HG03520 (cell line): ENCODE measurements around the gene MPRIP.

Source experiments
- ATAC-seq: cut with Tn5 transposase; IDR thresholded peaks from one replicate; pipeline ENCODE4 v1.9.1; 2021; ENCODE audit warnings: mild to moderate bottlenecking, moderate library complexity; ENCODE audit not compliant: unreplicated experiment

MPRIP gene

DNA sequence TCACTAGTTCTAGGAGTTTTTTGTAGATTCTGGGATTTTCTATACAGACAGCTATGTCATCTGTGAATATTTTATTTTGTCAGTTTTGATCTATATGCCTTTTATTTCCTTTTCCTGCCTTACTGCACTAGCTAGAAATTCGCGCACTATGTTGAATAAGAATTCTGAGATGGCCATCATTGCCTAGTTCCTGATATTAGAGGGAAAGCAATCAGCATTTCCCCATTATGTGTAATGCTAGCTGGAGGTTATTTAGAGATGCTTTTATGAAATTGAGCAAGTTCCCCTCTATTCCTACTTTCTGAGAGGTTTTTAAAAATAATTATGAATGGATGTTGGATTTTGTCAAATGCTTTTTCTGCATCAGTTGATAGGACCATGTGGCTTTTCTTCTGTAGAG is 23.8 kb downstream of the MPRIP start:
- no peak for ATAC-seq

DNA sequence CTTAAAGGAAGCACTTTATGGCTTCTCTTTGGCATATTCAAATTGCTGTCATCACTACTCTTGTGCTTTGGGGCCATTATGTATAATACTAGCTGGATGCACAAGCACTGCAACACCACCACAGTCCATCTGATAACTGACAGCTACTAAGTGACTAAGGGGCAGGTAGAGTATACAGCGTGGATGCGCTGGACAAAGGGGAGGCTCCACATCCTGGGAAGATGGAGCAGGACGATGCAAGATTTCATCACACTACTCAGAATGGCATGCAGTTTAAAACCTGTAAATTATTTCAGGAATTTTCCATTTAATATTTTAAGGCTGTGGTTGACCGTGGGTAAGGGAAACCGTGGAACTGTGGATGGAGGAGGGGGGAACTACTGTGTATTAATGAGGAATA is 25.0 kb downstream of the MPRIP start:
- no peak for ATAC-seq

DNA sequence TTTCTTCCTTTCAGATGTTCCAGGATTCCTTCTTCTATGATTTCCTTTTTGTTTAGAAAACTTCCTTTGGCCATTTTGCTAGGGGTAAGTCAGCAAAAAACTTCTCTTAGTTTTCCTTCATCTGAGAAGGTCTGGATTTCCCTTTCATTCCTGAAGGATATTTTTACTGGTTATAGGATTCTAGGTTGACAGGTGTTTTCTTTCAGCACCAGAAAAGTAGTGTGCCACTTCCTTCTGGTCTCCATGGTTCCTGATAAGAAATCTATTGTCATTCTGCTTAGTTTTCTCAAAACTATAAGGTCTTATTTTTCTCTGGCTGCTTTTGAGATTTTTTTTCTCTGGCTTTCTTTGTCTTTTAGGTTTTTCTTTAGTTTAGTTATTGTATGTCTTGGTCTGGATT is 27.6 kb downstream of the MPRIP start:
- ATAC-seq: no peak

DNA sequence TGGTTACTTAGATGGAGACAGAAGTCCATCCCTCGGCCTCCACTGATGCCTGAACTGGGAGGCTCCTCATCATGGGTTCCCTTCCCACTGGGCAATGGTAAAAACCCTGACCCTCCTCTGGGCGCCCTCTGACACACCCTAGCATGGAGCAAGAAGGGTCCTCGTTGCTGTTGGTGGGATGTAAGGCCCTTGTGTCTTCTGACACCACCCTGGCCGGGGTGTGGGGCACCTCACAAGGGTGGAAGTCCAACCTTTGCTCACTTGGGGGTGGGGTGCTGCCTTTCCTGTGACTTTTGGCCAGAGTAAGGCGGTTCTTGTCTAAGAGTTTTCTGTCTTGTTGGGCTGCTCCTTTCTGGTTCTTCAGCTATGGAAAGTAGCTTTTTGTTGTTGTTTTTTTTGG is 28.7 kb downstream of the MPRIP start:
- no peak for ATAC-seq

DNA sequence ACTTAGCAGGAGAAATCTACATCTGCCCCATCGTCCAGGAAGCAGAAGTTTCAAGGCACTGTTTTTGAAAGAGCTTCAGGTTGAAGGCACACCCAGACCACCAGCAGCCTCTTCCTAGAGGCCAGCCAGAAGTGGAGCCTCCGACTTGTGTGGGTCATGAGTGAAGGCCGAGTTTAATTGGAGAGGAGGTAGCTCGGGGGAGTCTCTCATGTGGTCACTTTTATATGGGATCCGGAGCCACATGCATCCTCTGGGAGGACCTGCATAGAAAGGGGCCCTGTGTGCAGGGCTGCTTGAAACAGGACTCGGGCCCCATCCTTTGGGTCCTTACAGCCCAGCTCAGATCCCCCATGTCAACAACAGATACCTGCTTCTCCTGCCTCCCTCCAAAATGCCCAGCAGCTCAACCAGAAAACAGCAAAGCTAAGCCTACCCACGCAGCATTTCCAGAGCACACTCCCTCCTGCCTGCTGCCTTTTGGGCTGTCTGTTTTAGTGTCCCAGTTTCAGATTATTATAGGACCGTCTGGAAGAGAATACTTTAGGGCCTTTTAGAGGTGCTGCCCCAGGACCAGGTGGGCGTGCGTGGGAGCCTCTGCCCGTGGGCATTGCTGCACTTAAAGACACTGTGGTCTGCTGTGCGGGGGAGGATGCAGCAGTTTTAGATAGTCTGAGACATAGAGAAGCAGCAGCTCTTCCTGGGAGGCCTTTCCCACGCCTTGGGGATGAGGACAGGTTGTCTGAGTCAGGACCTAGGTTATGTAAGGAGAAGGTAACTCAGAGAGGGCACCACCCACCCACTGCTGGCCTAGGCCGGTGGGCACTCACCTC is 29.5 kb downstream of the MPRIP start:
- ATAC-seq: no peak

DNA sequence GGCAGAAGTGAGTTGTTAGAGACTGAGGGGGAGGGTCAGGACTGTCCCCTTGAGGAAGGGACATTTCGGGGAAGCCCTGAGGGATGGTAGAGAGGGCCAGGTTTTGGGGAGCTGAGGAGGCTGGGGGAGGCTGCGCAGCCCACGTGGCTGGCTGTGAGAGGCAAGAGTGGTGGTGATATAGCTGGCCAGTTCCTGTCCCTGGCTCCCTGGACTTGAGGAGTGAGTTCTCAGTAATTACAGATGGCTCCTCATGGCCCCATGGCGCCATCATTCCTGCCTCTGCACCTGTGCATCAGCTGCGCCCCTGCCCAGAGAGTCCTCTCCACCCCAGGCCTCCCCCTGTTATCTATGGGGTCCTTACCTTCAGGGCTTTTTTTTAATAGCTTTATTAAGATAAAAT is 30.3 kb downstream of the MPRIP start:
- no peak for ATAC-seq

DNA sequence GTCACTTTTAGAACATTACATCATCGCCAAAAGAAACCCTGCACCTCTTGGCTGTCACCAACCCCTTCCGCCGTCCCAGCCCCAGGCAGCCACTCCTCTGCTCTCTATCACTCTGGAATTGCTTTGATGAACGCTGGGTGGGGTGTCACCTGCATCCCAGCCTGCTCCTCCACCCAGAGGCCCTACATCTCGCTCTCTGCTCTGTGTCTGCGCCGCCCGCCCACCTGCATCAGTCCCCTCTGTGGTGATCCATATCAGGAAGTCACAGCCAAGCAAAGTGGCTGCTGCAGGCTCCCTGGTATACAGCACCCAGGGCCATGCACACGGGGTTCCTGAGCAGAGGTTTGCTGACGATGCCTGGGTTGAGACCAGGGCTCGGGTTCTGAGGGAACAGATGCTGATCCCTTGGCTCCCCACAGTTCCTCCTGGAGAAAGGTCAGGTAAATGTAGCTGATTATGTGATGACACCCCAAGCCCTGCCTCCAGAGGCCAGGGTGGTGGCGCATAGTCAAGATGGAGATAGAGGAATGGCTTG is 30.8 kb downstream of the MPRIP start:
- no peak for ATAC-seq

DNA sequence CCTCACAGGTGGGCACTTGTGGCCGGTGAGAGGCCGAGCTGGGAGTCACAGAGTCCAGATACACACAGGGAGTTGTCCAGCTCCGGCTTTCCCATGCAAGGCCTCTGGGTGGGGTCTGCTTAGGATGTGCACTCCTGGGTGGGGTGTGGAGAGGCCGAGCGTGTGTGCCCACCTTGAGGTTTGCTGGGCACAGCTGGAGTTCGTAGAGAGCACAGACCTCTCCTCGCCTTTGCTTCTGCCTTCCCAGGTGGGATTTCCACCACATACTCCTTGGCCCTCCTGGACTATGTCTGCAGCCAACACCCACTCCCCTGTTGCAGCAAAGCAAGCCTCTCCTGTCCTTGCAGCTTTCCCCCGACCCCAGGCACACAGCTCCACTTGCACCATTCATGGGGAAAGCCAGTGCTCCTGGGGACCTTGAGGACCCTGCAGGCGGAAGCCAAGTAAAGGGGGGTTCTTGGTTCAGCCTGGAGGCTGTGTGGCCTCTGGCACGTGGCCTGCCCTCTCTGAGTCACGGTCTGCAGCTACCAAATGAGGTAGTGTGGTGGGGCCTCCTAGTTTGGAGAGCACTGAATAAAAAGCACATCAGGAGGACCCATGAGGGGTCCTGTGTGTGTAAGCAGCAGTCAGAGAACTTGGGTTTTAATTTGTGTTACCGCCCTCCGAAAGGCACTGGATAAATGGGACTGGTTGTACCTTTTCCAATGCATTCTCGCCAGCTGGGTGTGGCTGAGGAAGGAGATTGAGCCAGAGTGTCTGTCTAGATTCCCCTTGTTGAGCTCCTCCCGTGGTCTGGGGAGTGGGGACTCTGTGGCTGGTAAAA is 31.5 kb downstream of the MPRIP start:
- ATAC-seq: no peak

DNA sequence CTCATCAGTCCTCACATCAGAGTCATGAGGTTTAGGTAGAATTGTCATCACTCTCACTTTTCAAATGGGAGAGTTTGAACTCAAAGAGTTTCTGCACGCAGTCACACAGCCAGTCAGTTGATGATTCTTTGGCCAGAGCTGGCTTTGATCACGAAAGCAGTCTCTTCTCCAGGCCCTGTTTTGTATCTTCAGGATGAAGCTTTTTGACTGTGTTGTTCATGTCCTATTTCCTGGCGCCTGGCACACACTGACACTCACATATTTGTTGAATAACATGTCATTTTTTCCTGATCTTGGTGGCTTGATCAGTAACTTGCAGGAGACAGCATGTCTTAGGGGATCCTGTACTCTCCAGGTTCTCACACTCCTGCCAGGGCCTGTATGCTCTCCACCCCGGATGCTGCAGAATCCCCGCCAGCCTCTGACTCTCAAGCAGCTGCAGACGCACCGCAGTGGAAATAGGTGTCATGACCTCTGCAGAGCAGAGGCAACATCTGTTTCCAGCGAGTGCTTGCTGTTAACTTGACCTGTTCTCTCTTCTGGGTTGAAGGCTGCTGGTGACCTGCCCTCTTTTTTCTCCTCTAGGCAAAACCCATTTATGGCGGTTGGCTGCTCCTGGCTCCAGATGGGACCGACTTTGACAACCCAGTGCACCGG is 33.0 kb downstream of the MPRIP start:
- ATAC-seq: no peak

DNA sequence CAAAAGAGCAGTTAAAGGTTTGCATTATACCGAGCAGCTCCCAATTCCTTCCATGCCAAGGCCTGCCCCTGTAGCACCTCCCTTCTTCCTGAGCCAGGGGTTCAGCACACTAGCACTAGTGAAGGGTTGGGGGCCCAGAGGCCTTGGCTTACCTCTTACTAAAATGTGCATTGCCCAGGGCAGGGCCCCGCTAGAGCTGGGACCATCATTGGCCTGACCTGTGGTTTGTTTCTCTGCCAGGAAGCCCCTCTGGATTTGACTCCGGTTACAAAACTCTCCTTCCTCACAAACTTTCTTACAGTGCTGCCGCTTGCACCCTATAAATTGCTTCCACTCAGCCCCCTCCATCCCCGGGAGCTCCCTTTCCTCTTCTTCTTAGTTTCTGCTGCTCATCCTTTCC is 33.8 kb downstream of the MPRIP start:
- ATAC-seq: no peak

DNA sequence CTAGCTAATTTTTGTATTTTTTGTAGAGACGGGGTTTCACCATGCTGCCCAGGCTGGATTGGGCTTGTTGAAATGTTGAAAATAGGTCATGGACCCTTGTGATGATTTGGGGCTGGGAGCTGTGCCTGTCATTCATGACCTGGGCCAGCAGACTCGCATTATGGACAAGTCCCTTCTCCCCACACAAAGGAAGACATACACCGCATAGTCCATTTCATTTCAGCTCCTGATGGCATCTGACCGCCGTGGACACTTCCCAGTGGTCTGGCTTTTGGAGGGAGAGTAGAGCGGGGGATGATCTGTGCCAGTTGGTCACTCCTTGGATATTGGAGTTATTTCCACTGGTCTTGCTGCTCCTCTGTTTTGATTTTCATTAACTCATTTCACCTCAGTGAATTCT is 34.8 kb downstream of the MPRIP start:
- ATAC-seq: no peak

DNA sequence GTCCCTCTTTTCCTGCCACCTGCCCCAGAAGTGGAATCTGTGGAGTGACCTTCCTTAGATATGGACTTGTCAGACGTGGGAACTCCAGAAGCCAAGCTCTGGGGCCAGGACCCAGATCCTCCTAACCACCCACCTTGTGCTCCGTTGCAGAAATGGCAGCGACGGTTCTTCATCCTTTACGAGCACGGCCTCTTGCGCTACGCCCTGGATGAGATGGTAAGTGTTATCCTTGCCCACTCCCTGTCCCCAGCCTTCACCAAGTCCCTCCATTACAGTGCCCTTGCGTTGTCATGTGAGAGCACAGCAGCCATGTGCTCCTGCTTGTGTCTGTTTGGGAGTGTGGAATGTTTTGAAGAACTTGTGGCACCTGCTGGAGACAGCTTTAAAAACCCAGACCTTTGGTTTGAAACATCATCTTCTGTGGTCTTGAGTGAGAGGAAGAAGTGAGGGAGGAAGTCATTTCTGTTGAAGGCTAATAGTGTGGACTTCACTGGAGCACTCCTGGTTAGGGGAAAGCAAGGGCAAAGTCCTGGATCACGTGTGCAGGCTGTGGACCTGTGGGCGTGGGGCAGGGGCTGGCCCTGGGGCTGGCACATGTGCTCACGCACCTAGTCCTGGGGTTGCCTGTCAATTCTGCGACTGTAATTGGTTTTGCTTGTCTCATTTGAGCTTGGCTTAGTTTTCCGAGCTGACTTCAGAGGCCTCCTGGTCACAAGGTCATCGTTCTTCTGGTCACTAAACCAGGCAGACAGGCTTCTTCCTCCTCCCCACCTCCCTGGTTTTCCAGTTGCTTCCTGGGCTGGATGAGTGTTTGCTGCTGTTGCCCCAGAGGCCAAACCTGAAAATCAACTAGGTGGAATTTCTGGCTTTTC is 35.8 kb downstream of the MPRIP start:
- no peak for ATAC-seq

DNA sequence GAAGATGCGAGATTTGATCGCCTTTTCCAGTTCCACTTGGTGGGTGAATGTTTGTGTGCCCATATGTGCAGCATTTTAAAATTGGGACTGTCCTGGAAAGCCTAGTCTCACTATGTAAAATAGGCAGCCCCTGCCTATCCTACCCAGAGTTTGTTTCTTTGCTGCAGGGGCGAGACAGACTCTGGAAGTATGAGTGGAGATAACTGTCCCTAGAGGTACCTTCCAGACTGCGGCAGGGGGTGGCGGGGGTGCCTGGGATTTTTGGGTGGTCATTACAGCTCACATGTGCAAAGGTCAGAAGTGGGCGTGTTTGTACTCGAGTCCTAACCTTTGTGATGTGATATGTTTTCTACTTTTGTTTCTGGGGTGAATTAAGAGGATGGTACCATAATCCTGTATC is 36.6 kb downstream of the MPRIP start:
- ATAC-seq: no peak

DNA sequence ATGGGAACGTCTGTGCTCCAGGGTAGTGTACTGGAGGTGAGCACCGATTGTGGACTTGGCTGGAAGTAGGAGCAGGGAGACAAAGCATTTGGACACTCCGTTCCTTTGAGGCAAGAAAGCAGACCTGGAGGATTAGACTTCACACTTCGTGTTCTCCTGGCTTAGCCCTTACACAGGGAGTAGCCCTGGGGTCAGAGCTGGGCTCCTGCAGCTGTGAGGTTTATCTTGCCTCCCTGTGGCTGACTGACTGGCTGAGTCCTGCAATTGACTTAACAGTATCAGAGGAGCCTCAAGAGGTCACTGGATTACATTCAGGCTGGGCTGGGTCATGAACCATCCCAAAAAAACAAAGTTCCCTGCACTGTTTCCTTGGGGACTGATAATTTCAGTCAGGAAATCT is 37.1 kb downstream of the MPRIP start:
- no peak for ATAC-seq

DNA sequence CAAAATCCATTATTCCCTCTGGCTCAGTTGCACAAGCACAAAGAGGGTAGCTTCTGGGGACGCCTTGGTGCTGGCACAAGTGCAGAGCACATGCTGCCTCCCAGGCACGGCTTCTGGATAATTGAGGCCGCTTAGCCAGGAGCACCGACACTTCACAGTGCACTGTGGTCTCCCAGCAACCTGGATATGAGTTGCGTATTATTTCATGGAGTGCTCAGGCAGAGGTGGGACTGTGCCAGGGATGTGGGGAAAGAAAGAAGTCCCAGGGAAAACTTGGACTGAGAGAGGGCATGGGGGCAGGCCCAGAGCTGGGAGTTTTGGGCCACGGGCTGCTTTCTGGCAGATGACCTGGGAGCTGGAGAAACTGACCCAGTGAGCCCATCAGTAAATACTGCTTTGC is 37.5 kb downstream of the MPRIP start:
- no peak for ATAC-seq

DNA sequence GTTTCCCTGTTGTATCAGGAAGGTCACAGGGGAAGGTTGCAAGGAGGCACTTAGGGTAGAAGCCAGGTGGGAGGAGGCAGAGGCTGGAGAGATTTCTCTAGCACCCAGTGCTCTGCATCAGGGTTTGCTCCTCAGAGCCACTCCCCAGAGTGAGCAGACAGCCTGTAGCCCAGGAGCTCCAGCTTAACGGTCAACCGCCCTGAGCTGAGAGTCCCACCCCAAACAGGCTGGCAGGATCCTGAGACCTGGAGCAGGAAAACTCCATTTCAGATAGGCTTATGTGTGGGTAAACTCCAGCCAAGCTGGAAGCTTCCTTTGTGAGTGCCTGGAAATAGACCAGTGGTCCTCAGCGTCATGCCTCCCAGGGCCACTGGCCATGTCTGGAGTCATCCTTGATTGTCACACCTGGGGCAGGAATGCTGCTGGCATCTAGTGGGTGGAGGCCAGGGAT is 37.9 kb downstream of the MPRIP start:
- ATAC-seq: no peak

DNA sequence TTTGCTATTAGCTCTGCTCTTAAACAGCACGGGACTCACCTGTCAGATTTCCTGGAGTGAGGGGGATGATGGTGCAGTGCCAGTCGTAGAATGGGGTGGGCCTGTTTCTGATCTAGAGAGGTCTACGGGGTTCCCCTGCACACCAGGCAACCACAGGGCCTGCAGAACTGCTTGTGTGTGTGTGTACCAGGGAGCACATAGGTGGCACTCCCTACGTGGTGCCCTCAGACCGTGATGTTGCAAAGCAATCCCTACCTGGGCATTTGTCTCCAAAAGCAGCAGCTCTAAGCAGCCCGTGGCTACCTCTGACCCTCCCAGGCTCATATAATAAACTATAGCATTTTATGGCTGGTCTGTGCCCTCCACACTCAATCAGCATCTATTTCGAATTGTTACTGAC is 38.5 kb downstream of the MPRIP start:
- ATAC-seq: no peak

DNA sequence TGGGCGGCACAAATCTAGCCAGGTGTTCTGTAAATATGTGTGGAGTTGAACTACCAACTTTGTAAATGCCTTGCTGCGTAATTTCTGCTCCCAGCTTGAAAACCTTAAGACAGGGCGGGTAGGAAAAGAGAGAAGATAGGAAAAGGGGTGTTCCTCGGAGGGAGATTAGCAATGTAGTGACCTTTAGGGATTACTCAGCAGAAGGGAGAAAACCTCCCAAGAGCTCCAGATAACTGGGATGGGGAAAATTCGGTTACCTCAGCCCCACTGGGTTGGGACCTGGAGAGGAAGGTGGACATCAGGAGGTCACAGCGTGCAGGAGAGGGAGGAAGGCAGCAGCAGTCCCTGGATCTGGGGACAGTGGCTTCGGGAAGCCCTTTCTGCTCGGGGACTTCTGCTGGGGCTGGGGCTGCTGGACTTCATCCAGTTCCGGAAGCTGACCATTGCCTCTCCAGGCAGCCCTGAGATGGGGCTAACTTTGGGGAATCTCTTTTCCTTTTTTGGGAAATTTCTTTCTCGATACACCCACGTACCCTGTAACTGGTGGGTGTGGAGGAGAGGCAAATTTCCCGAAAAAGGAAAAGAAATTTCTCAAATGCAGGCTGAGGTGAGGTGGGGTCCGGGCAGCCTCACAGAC is 39.2 kb downstream of the MPRIP start:
- ATAC-seq: no peak

DNA sequence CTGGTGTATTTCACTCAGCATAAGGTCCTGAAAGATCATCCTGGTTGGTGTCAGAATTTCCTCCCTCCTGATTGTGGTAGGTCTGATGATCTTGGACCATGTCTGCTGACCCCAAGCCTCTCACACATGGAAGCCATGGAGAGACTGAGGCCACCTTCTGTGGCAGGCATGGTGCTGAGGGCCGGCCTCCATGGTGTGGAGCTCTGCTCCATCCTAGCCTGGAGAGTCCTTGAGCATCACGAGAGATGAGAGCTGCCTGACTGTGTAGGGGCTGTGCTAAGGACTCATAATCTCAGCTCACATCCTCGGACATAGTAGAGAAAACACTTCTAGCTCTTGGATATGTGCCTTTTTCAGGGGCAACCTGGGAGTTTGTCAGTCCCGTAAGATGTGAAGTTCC is 40.6 kb downstream of the MPRIP start:
- no peak for ATAC-seq

DNA sequence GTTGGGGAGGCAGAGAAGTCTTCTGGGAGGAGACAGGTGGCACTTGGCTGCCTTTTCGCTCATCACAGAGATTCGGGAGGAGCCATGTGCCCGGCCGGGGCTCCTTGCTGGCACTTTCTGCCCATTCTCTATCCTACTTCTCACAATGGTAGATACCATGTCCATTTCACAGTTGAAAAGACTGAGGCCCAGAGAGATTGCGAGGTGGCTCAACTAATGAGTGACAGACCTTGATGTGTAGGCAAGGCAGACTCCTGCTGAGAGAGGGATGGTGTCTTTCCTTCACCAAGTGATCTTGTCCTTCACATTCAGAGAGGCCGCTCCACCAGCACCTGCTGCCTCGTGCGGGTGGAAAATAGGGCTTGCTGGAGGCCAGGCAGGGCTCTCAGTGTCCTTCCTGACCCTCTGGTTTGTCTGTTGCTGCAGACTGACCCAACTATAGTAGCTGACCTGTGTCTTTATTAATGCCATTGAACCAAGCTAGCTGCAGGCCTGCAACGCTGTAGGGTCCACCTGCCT is 42.1 kb downstream of the MPRIP start:
- no peak for ATAC-seq
